ENCODE results near the gene EPN1.

EPN1 gene

GRCh38 chr19:55677572-55678028, 2.6 kb downstream of the EPN1 start:
- H3K4me3 ChIP-seq (ENCODE audit: low read depth, low read length), result no peak overlapping the region

- no peak overlapping the region for H3K4me3 ChIP-seq (ENCODE audit: low read depth, low read length)
Measured at GRCh38 chr19:55678121-55678671, 3.2 kb downstream of the EPN1 start.

GRCh38 chr19:55679343-55680257, 4.6 kb downstream of the EPN1 start:
- H3K4me3 ChIP-seq (ENCODE audit: low read depth, low read length), result no peak overlapping the region

GRCh38 chr19:55680339-55681130, 5.5 kb downstream of the EPN1 start:
- no peak overlapping the region for H3K4me3 ChIP-seq (ENCODE audit: low read depth, low read length)

GRCh38 chr19:55681131-55682092, 6.4 kb downstream of the EPN1 start:
- no peak overlapping the region for H3K4me3 ChIP-seq (ENCODE audit: low read depth, low read length)

DNA sequence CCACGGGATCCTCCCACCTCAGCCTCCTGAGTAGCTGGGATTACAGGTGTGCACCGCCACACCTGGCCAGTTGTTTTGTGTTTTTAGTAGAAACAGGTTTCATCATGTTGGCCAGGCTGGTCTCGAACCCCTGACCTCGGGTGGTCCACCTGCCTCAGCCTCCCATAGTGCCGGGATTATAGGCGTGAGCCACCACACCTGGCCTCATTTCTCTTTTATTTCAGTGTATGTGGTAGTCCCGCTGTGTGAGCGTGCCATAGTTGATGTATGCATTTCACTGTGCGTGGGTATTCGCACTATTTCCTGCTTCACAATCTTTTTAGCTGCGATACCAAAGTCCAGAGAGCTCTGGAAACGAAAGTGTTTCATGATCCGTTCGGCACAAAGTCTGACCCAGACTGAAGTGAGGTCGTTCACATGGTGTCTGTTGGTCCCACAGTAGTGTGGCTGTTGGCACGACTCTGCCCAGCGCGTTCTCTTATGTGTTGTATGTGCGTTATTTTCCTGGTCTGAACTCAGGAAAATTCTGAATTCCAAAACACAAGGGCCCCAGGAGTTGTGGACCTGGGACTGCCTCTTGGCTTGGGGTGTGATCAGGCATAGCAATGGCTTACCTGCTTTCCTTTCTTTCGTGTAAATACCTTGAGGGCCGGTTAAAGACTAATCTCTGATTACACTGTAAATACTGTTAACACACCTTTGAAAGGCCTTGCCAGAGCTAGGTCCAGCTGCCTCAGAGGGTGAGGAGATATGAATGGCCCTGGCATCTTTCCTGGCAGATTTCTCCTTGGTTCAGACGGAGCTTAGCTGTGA, 8.6 kb downstream of the EPN1 start:
- H3K4me3 ChIP-seq (ENCODE audit: low read depth, low read length), result no peak overlapping the region

DNA sequence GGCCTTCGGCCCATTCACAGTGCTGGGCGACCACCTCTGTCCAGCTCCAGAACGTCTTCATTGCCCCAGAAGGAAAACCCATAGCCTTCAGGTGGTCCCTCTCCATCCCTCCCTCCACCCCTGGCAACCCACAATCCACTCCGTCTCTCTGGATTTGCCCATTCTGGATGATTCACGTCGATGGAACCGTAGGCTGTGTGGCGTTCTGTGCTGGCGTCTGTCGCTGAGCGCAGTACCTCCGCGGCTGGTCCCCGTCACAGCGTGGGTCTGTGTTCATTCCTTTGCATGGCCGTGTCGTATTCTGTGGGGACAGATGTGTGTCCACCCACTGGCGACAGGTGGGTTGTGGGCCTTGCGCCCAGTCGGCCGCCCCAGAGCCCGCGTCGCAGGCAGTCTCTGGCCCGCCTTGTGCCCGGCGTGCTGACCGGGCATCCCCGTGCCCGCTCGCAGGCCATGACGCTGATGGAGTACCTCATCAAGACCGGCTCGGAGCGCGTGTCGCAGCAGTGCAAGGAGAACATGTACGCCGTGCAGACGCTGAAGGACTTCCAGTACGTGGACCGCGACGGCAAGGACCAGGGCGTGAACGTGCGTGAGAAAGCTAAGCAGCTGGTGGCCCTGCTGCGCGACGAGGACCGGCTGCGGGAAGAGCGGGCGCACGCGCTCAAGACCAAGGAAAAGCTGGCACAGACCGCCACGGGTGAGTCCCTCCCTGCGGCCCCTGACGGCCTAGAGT, 10.1 kb downstream of the EPN1 start:
- no peak overlapping the region for H3K4me3 ChIP-seq (ENCODE audit: low read depth, low read length)

DNA sequence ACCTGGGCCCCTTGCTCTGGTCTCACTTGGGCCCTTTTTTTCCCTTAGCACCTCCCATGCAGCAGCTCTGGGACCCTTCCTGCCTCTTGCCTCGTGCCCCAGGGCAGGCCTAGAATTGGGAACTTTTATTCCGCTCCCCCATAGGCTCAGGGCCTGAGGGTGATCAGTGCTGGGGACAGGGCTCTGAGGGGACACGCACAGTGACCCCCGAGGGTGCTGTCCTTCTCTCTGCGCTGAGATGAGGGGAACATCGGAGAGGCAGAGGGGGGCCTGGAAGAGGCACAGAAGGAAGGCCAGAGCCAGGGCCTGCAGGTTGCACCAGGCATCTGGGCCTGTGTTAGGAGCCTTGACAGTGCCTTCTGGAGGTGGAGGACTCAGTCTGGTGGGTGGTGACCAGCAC, 10.8 kb downstream of the EPN1 start:
- H3K4me3 ChIP-seq (ENCODE audit: low read depth, low read length), result no peak overlapping the region

DNA sequence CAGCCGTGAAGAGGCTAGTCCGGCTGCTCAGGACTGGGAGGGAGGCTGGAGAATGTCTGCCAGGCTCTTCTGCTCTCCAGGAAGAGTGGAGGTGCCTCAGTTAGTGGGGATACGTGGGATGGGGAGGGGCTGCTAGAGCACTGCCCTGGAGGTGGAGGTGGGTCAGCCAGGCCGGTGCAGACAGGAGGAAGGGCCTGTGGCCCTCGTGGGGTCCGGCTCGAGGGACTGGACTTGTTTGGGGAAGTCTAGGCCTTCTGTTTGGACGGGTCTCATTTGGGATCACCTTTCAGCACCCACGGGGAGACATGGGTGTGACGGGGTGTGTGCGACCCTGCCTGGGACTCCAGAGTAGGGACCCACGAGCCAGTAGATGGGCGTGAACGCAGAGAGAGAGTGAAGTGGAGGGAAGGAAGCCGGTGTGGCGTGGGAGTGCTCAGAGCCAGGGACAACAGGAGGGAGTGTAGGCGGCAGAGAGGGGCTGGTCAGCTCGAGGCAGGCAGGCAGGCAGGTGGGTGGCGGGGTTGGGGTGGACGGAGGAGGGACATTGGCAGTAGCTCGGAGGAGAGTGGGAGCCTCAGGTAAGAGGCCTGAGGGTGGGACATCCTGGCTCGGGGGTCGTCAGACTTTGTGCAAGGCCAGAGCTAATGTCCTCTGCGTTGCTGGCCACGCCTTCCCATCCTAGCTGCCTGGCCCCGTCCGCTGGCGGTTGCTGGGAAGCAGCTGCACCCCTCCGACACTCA, 11.5 kb downstream of the EPN1 start:
- H3K4me3 ChIP-seq (ENCODE audit: low read depth, low read length), result no peak overlapping the region

DNA sequence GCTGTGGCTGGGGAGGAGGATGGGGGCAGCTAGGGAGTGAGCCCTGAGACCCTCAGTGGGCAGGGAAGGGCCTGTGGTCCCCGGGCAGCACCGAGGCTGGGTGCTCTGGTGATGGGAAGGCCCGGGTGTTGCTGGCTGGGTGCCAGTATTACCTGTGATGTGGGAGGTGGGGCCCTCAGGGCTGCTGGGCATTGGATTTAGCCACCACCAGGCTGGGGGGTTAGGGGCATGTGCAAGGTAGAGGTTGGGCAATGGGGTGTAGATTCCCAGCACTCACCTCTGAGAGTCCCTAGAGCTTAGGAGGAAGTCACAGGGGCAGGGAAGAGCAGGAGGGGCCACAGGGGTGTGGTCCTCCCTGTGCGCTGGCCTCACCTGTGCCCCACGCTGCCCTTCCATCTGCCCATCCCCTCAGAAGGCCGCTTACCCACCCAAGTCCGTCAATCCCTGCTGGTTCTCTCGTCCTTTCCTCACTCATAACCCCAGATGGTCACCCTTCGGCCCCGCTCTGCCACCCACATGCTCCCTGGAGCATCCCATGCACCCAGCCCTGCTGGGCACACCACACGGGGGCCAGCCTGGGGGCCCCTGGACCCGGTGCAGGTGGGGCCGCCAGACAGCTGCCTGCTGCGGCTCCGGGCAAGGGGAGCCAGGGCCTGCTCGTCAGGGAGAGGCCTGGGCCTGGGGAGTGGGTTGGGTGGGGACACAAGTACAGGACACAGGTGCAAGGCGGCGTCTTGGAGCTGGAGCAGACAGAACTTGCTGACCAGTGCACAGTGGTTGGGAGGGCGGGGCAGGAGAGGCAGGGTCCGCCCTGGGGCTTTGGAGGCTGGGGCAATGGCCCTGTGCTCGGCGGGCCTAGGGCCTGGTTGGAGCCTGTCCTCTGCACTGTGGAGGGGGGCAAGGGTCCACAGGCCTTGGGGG, 12.5 kb downstream of the EPN1 start:
- no peak overlapping the region for H3K4me3 ChIP-seq (ENCODE audit: low read depth, low read length)

DNA sequence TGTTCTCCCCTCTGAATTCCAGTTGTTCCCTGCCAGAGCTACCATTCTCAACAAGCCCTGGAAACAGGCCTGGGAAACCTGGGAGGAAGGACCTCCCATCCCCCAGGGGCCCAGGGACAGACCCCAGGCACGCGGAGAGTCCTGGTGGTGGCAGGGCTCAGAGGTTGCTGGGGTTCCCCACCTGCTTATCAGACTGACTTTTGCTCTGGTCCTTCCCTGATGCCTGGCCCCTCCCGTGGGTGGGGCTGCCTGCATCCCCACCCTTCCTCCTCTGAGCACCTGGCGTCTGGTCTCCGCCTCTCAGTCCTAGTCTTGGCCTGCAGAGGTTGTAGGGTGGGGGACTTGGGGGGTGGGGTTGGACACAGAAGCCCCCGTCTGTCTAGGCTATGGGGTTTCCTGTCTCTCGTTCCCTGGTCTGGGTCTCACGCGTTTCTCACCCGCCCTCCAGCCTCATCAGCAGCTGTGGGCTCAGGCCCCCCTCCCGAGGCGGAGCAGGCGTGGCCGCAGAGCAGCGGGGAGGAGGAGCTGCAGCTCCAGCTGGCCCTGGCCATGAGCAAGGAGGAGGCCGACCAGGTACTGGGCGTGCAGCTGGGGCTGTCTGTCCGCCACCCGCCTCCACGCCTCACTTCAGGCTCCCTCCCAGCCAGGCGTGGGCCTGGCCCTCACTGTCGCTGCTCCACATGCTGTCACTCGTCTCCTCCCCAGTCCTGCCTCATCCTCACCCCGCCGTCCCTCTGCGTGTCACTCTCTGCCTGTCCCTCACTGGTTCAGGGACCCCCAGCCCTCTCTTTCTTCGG, 13.6 kb downstream of the EPN1 start:
- no peak overlapping the region for H3K4me3 ChIP-seq (ENCODE audit: low read depth, low read length)

GRCh38 chr19:55689411-55690108, 14.5 kb downstream of the EPN1 start:
- no peak overlapping the region for H3K4me3 ChIP-seq (ENCODE audit: low read depth, low read length)

DNA sequence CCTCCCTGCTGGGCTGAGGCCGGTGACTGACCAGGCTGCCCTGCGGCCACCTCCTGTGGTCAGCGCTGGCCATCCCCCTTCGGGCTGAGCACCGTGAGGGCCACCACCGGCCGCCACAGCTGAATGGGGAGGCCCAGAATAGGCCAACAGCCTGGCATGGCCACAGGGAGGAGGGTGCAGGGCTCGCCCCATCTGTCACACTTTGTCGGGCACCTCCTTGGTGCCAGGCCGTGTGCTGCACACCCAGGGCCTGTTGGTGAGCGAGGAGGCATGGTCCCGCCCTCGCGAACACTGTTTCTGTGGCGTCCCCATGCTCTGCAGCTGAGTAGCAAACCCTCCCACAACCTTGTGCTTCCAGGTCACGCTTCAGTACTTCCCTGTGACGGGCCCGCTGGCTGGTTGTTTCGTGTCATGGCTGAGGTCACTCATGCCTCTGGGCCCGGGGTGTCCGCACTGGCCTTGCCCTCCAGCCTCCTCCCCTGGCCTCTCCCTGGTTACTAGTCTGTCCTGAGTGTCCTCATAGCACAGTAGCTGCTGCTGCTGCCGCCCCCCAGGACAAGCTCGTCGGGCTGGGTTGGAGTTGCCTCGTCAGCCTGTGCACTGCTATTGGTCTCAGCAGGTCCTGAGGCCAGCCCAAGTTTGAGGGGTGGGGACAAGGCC, 15.2 kb downstream of the EPN1 start:
- no peak overlapping the region for H3K4me3 ChIP-seq (ENCODE audit: low read depth, low read length)

- no peak overlapping the region for H3K4me3 ChIP-seq (ENCODE audit: low read depth, low read length)
Measured at GRCh38 chr19:55690769-55691545, 15.9 kb downstream of the EPN1 start.

All from iPS-11a (cell line).